ENCODE measurements around the gene LIFR.

LIFR gene

DNA sequence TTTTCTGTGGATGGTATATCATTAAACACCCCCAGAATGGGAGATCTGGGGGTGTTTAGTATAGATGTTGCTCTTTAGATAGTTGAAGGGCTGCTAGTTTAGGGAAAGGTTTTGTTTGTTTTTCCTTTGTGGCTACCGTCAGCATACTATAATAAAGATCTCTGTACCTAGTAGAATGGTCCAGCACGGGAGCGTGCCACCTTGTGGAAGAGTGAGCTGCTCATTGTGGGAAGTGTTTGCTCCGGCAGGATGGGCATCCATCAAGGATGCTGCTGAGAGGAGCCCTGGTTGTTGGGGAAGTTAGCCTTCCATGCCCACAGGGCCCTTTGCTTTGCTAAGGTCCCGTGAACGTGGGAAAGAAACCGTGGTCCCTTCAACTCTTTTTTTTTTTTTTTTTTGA is 113.1 kb downstream of the LIFR start:
- TF ChIP-seq, protein P1, sequence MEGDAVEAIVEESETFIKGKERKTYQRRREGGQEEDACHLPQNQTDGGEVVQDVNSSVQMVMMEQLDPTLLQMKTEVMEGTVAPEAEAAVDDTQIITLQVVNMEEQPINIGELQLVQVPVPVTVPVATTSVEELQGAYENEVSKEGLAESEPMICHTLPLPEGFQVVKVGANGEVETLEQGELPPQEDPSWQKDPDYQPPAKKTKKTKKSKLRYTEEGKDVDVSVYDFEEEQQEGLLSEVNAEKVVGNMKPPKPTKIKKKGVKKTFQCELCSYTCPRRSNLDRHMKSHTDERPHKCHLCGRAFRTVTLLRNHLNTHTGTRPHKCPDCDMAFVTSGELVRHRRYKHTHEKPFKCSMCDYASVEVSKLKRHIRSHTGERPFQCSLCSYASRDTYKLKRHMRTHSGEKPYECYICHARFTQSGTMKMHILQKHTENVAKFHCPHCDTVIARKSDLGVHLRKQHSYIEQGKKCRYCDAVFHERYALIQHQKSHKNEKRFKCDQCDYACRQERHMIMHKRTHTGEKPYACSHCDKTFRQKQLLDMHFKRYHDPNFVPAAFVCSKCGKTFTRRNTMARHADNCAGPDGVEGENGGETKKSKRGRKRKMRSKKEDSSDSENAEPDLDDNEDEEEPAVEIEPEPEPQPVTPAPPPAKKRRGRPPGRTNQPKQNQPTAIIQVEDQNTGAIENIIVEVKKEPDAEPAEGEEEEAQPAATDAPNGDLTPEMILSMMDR (IDR thresholded peaks at IDR 0.05; ENCODE audit: low read depth, low read length): no peak
- DNase-seq (ENCODE audit: low read depth, low spot score): no peak
- in situ Hi-C loops (cut with HindIII; ENCODE audit: low sequenced_read_pairs): no loop called here

GRCh38 chr5:38442247-38442573 is 114.2 kb downstream of the LIFR start:
- DNase-seq (ENCODE audit: low read depth, low spot score): no peak
- TF ChIP-seq, protein P1 (IDR thresholded peaks at IDR 0.05; ENCODE audit: low read depth, low read length): no peak
- in situ Hi-C loops (cut with HindIII; ENCODE audit: low sequenced_read_pairs): no loop called here
- no peak overlapping the region for H3K4me3 ChIP-seq (ENCODE audit: low read depth, low read length)

More for the DNA sequence above, 113.1 kb downstream of the LIFR start:
- H3K4me3 ChIP-seq (ENCODE audit: low read depth, low read length): no peak overlapping the region

- DNase-seq (ENCODE audit: low read depth, low spot score): peak; percentile 92
- TF ChIP-seq, protein P1 (IDR thresholded peaks at IDR 0.05; ENCODE audit: low read depth, low read length): peak; percentile 96
- H3K4me3 ChIP-seq (ENCODE audit: low read depth, low read length): no peak overlapping the region
- in situ Hi-C loops (cut with HindIII; ENCODE audit: low sequenced_read_pairs): no loop called here
Observed at GRCh38 chr5:38441453-38442246, 114.8 kb downstream of the LIFR start.

DNA sequence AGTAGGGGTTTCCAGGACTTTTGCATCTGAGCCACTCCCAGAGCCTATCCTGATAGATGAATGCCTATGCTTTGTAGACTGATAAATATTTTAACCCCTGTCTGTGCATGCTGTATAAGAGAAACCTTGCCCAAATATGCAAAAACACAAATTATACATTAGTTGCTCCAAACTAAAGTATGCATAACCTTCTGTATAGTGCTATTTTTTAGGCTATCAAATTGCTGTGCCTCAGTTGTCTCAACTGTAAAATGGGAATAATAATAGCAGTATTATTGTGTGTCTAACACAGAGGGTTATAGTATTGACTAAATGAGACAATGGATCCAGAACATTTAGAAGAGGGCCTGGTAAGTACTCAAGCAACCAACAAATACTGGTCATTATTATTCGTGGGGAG is 117.7 kb downstream of the LIFR start:
- DNase-seq (ENCODE audit: low read depth, low spot score): no peak
- in situ Hi-C loops (cut with HindIII; ENCODE audit: low sequenced_read_pairs): no loop called here
- H3K4me3 ChIP-seq (ENCODE audit: low read depth, low read length): no peak overlapping the region
- TF ChIP-seq, protein P1 (IDR thresholded peaks at IDR 0.05; ENCODE audit: low read depth, low read length): no peak

GRCh38 chr5:38434966-38435705 is 121.3 kb downstream of the LIFR start:
- TF ChIP-seq, protein P1 (IDR thresholded peaks at IDR 0.05; ENCODE audit: low read depth, low read length): no peak
- H3K4me3 ChIP-seq (ENCODE audit: low read depth, low read length): no peak overlapping the region
- in situ Hi-C loops (cut with HindIII; ENCODE audit: low sequenced_read_pairs): no loop called here
- DNase-seq (ENCODE audit: low read depth, low spot score): no peak

DNA sequence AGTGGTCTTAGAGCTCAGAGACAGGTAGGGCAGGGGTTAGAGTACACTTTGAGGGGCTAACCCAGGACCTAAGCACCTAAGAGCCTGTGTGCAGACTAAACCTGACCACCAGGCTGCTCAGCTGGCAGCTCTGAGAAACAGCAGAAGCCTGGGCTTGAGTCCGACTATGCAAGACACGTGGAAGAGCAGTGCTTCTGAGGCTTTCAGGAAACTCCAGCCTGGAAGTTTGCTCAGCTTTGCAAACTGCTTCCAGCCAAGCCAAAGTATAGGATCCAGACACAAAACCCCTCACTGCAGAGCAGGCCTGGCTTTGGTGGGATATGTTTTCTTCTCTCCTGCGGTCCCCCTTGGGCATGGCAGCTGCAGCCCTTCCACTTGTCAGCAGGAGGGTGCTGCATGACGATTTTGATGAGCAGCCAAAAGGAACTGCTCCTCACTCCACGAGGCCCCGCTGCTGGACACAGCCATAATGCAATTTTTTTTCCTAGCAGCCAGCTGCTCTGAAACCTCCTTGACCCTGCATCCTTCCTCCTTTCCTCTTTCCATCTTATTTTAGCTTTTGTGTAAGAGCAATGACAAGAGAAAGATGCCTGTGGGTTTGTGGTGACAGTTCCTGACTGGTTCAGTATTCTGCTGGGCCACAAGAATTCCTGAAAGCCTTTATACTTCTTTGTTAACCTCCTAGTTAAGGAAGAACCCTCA is 123.1 kb downstream of the LIFR start:
- in situ Hi-C loops (cut with HindIII; ENCODE audit: low sequenced_read_pairs): no loop called here
- TF ChIP-seq, protein P1 (IDR thresholded peaks at IDR 0.05; ENCODE audit: low read depth, low read length): no peak
- H3K4me3 ChIP-seq (ENCODE audit: low read depth, low read length): no peak overlapping the region
- DNase-seq (ENCODE audit: low read depth, low spot score): peak; percentile 95

Measured in astrocyte of the spinal cord (primary cell).